Neuronal stem cell (in vitro differentiated cells): ENCODE results near the gene KCNC1.

Source experiments
- DNase-seq: peaks from one replicate; pipeline ENCODE4 v3.0.0-alpha.2; 2013; ENCODE audit warnings: low spot score
- H2AFZ ChIP-seq: one replicate; pipeline ENCODE4 v1.6.1; 2013; ENCODE audit warnings: mild to moderate bottlenecking, low read length, inconsistent platforms
- H2AK5ac ChIP-seq: 2 replicates; pipeline ENCODE4 v1.6.1; 2013; ENCODE audit warnings: low read depth, mild to moderate bottlenecking, inconsistent platforms, low read length, moderate library complexity, mixed read lengths
- H2BK120ac ChIP-seq: 2 replicates; pipeline ENCODE4 v1.6.1; 2013; ENCODE audit warnings: low read depth, mild to moderate bottlenecking, inconsistent platforms, low read length, moderate library complexity, mixed read lengths
- H2BK12ac ChIP-seq: one replicate; pipeline ENCODE4 v1.6.1; 2013; ENCODE audit warnings: low read length, inconsistent platforms
- H2BK15ac ChIP-seq: 2 replicates; pipeline ENCODE4 v1.6.1; 2013; ENCODE audit warnings: mild to moderate bottlenecking, low read length, inconsistent platforms, mixed read lengths
- H2BK5ac ChIP-seq: one replicate; pipeline ENCODE4 v1.6.1; 2013; ENCODE audit warnings: inconsistent platforms, mild to moderate bottlenecking, low read length, moderate library complexity
- H3K14ac ChIP-seq: one replicate; pipeline ENCODE4 v1.6.1; 2013; ENCODE audit warnings: low read length, inconsistent platforms
- H3K18ac ChIP-seq: 2 replicates; pipeline ENCODE4 v1.6.1; 2013; ENCODE audit warnings: low read length, inconsistent platforms
- H3K23ac ChIP-seq: 2 replicates; pipeline ENCODE4 v1.6.1; 2013; ENCODE audit warnings: low read depth, mild to moderate bottlenecking, mixed read lengths, low read length, inconsistent platforms; ENCODE audit not compliant: poor library complexity
- H3K27ac ChIP-seq: replicated peaks from 3 replicates; pipeline ENCODE4 v1.5.1; 2013; ENCODE audit warnings: low read length, inconsistent platforms
- H3K27me3 ChIP-seq, 3 experiments: 2 replicates each; pipeline ENCODE4 v1.6.1; 2013; ENCODE audit warnings: low read length in 3 of 3, mild to moderate bottlenecking in 2 of 3, inconsistent platforms in 1 of 3, low read depth in 1 of 3, mixed read lengths in 1 of 3, moderate library complexity in 1 of 3; ENCODE audit not compliant: control insufficient read depth in 3 of 3, insufficient read depth in 3 of 3
- H3K36me3 ChIP-seq, 2 donors: replicated peaks in 1 of 2; 2 replicates each; pipeline ENCODE4 v1.6.1; 2013; ENCODE audit warnings: low read length in 2 of 2; ENCODE audit not compliant: control insufficient read depth in 2 of 2, insufficient read depth in 2 of 2
- H3K4ac ChIP-seq: 2 replicates; pipeline ENCODE4 v1.6.1; 2013; ENCODE audit warnings: inconsistent platforms, mild to moderate bottlenecking, low read length, moderate library complexity
- H3K4me1 ChIP-seq, 2 donors: 1 replicate in 1 of 2; 2 replicates in 1 of 2; pipeline ENCODE4 v1.6.1; 2013; ENCODE audit warnings: low read length in 2 of 2, low read depth in 1 of 2; ENCODE audit not compliant: control insufficient read depth in 2 of 2, insufficient read depth in 1 of 2
- H3K4me2 ChIP-seq: one replicate; pipeline ENCODE4 v1.6.1; 2013; ENCODE audit warnings: mild to moderate bottlenecking, low read length, inconsistent platforms; ENCODE audit not compliant: insufficient read depth, poor library complexity, severe bottlenecking
- H3K4me3 ChIP-seq, 2 donors: 2 replicates each; pipeline ENCODE4 v1.5.1; 2013; ENCODE audit warnings: low read length in 2 of 2, mild to moderate bottlenecking in 2 of 2, inconsistent platforms in 1 of 2, moderate library complexity in 1 of 2
- H3K79me1 ChIP-seq: one replicate; pipeline ENCODE4 v1.6.1; 2013; ENCODE audit warnings: low read depth, mild to moderate bottlenecking, inconsistent platforms, low read length, moderate library complexity
- H3K9ac ChIP-seq: one replicate; pipeline ENCODE4 v1.6.1; 2013; ENCODE audit warnings: mild to moderate bottlenecking, low read depth, low read length, inconsistent platforms; ENCODE audit not compliant: poor library complexity
- H3K9me3 ChIP-seq, 2 donors: replicated peaks in 1 of 2; 2 replicates each; pipeline versions ENCODE3 to v1.6.1; 2013; ENCODE audit warnings: low read length in 2 of 2, mild to moderate bottlenecking in 2 of 2, inconsistent platforms in 1 of 2, low read depth in 1 of 2, mixed read lengths in 1 of 2, moderate library complexity in 1 of 2; ENCODE audit not compliant: control insufficient read depth in 2 of 2, insufficient read depth in 1 of 2
- H4K8ac ChIP-seq: one replicate; pipeline ENCODE4 v1.6.1; 2013; ENCODE audit warnings: low read depth, mild to moderate bottlenecking, inconsistent platforms, low read length, moderate library complexity
- H4K91ac ChIP-seq: one replicate; pipeline ENCODE4 v1.6.1; 2013; ENCODE audit warnings: low read length, low read depth, mild to moderate bottlenecking, inconsistent platforms; ENCODE audit not compliant: poor library complexity
- WGBS, 2 donors: extraction: QIAGEN DNeasy Blood & Tissue Kit; methylation state at CpG; one replicate each; pipeline ENCODE4 v1.1.7; 2013; ENCODE audit warnings: missing lambda C conversion rate in 2 of 2, mixed read lengths in 1 of 2; ENCODE audit not compliant: insufficient read length in 2 of 2, insufficient replicate concordance in 1 of 2; ENCODE audit errors: extremely low coverage in 2 of 2; 5-methylcytosine and 5-hydroxymethylcytosine counted together

The KCNC1 gene

DNA sequence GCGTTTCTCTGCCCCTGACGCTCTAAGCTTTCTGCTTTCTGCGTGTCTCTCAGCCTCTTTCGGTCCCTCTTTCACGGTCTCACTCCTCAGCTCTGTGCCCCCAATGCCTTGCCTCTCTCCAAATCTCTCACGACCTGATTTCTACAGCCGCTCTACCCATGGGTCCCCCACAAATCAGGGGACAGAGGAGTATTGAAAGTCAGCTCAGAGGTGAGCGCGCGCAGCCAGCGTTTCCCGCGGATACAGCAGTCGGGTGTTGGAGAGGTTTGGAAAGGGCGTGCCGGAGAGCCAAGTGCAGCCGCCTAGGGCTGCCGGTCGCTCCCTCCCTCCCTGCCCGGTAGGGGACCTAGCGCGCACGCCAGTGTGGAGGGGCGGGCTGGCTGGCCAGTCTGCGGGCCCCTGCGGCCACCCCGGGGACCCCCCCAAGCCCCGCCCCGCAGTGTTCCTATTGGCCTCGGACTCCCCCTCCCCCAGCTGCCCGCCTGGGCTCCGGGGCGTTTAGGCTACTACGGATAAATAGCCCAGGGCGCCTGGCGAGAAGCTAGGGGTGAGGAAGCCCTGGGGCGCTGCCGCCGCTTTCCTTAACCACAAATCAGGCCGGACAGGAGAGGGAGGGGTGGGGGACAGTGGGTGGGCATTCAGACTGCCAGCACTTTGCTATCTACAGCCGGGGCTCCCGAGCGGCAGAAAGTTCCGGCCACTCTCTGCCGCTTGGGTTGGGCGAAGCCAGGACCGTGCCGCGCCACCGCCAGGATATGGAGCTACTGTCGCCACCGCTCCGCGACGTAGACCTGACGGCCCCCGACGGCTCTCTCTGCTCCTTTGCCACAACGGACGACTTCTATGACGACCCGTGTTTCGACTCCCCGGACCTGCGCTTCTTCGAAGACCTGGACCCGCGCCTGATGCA is 15.3 kb upstream of the KCNC1 start, which contains the start of gene MYOD1:
Gene MYOD1, plus strand, starts transcription at position 544 of the 910 bp plus-strand sequence. Its CDS starts 212 bp downstream, at position 756.
- Histone ChIP-seq H2AFZ (peak within 1 kb of the TSS; percentile 83), H2BK120ac (peak within 1 kb of the TSS; percentile 19), H3K36me3 (no peaks in the 10 kb centered on the region), H3K14ac (peak within 1 kb of the TSS; percentile 65), H3K9ac (peak within 1 kb of the TSS; percentile 26), H4K8ac (no peak within 1 kb of the TSS), H2BK5ac (no peak within 1 kb of the TSS), H3K4ac (no peak within 1 kb of the TSS), H3K27ac (no peak within 1 kb of the TSS), H2BK15ac (no peak within 1 kb of the TSS), H3K4me2 (peak within 1 kb of the TSS; percentile 55), H3K4me1 (peaks cover 0 to 9% of the 10 kb centered on the region in 2 donors), H2AK5ac (no peak within 1 kb of the TSS), H3K79me1 (no peaks in the 10 kb centered on the region), H3K27me3 (peaks cover 28 to 99% (median 66%) of the 10 kb centered on the region in 3 experiments), H4K91ac (no peak within 1 kb of the TSS), H3K4me3 (peak within 1 kb of the TSS in 1 of 2 donors; percentile 68), H3K9me3 (peaks cover 0 to 1% of the 10 kb centered on the region in 2 donors), H3K23ac (peak within 1 kb of the TSS; percentile 29), H2BK12ac (no peak within 1 kb of the TSS), H3K18ac (peak within 1 kb of the TSS; percentile 44)
- no peak for DNase-seq
- no CpG with 5 or more reads among the region's 68 CpGs for WGBS, 2 donors

- H2BK12ac ChIP-seq = no peak overlapping the region
- WGBS, 2 donors = no CpG with 5 or more reads among the region's 85 CpGs
- no peak for DNase-seq
These were observed 14.4 kb upstream of the KCNC1 start for GRCh38 chr11:17719938-17720795.

GRCh38 chr11:17720796-17721171 is 13.8 kb upstream of the KCNC1 start:
- Histone ChIP-seq H3K4me2 (peak overlapping the region; percentile 29), H2BK12ac (no peak overlapping the region), H3K4me3 (peak overlapping the region in 1 of 2 donors; percentile 68), H4K8ac (no peak overlapping the region), H3K9me3 (peaks cover 0 to 1% of the 10 kb centered on the region in 2 donors), H3K4me1 (peaks cover 0 to 9% of the 10 kb centered on the region in 2 donors), H3K27ac (no peak overlapping the region), H4K91ac (no peak overlapping the region), H3K18ac (no peak overlapping the region), H3K36me3 (no peaks in the 10 kb centered on the region), H3K79me1 (peaks cover 2% of the 10 kb centered on the region), H2BK5ac (no peak overlapping the region), H3K23ac (no peak overlapping the region), H2BK15ac (no peak overlapping the region), H3K14ac (no peak overlapping the region), H3K9ac (no peak overlapping the region), H2AK5ac (no peak overlapping the region), H2AFZ (peak overlapping the region; percentile 83), H3K4ac (no peak overlapping the region), H2BK120ac (no peak overlapping the region), H3K27me3 (peaks cover 28 to 94% (median 68%) of the 10 kb centered on the region in 3 experiments)
- no peak for DNase-seq
- WGBS, 2 donors = no CpG with 5 or more reads among the region's 24 CpGs

More at GRCh38 chr11:17719938-17720795, 14.4 kb upstream of the KCNC1 start:
- H3K9me3 ChIP-seq = peaks cover 0 to 1% of the 10 kb centered on the region in 2 donors
- no peak overlapping the region for H2BK15ac ChIP-seq
- H3K18ac ChIP-seq = peak overlapping the region; percentile 44
- H2AFZ ChIP-seq = peak overlapping the region; percentile 83
- H3K4me2 ChIP-seq = peak overlapping the region; percentile 46
- H3K9ac ChIP-seq = peak overlapping the region; percentile 26
- H3K79me1 ChIP-seq = no peaks in the 10 kb centered on the region
- H3K4ac ChIP-seq = no peak overlapping the region
- H4K8ac ChIP-seq = no peak overlapping the region
- H4K91ac ChIP-seq = no peak overlapping the region
- H3K14ac ChIP-seq = peak overlapping the region; percentile 65
- H3K4me1 ChIP-seq = peaks cover 0 to 9% of the 10 kb centered on the region in 2 donors
- H3K36me3 ChIP-seq = no peaks in the 10 kb centered on the region
- peaks cover 28 to 95% (median 66%) of the 10 kb centered on the region in 3 experiments for H3K27me3 ChIP-seq
- no peak overlapping the region for H3K27ac ChIP-seq
- H2BK120ac ChIP-seq = peak overlapping the region; percentile 19
- peak overlapping the region; percentile 29 for H3K23ac ChIP-seq
- H2BK5ac ChIP-seq = no peak overlapping the region
- peak overlapping the region in 1 of 2 donors; percentile 68 for H3K4me3 ChIP-seq
- no peak overlapping the region for H2AK5ac ChIP-seq
